Transverse colon (tissue), 4 donors: ENCODE data around the gene CDK12.

Experiments used
- EP300 ChIP-seq: sonication (generic); formaldehyde crosslinking; IDR thresholded peaks from one replicate; pipeline ENCODE4 v1.6.1; 2017; ENCODE audit warnings: antibody characterized with exemption, low read depth
- POLR2AphosphoS5 ChIP-seq, 3 donors: sonication (generic); formaldehyde crosslinking; IDR thresholded peaks; one replicate each; pipeline ENCODE4 v1.6.1; 2016; ENCODE audit warnings: antibody characterized with exemption in 3 of 3
- TF ChIP-seq, protein P1 (sequence below), 5 experiments: fragments of 200-600 bp in 3 of 5; fragments of 450-650 bp in 2 of 5; sonication (generic) in 3 of 5; IDR thresholded peaks; 1 replicate in 2 of 5; 2 replicates in 3 of 5; pipeline ENCODE4 v1.5.1; 2016 to 2017; ENCODE audit warnings: antibody characterized with exemption in 5 of 5, inconsistent platforms in 3 of 5, mild to moderate bottlenecking in 2 of 5, moderate library complexity in 1 of 5

DNA sequence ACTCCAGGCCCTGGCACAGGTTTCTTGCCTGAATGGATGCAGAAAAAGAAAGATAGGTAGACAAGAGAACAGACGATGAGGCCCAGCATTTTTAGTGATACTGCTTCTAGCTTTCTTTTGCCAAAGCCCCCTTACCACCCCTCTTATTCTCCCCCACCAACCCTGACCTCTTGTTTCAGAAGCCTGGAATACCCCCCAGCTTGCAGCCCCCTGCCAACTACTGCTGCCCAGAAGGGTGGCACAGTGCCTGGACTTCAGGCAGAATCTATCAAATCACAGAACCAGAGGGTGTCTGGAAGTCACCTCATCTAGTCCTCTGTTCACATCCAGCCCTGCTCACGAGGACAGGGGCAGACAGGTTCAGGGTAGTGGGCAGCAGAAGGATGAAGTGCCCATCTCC, 110.8 kb downstream of the CDK12 start:
- TF ChIP-seq, protein P1, sequence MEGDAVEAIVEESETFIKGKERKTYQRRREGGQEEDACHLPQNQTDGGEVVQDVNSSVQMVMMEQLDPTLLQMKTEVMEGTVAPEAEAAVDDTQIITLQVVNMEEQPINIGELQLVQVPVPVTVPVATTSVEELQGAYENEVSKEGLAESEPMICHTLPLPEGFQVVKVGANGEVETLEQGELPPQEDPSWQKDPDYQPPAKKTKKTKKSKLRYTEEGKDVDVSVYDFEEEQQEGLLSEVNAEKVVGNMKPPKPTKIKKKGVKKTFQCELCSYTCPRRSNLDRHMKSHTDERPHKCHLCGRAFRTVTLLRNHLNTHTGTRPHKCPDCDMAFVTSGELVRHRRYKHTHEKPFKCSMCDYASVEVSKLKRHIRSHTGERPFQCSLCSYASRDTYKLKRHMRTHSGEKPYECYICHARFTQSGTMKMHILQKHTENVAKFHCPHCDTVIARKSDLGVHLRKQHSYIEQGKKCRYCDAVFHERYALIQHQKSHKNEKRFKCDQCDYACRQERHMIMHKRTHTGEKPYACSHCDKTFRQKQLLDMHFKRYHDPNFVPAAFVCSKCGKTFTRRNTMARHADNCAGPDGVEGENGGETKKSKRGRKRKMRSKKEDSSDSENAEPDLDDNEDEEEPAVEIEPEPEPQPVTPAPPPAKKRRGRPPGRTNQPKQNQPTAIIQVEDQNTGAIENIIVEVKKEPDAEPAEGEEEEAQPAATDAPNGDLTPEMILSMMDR (IDR thresholded peaks at IDR 0.05) = no peak
- TF ChIP-seq POLR2AphosphoS5 (IDR thresholded peaks at IDR 0.05) = no peak
- TF ChIP-seq EP300 = no peak
